Activated CD4-positive, alpha-beta T cell treated with anti-CD3 and anti-CD28 coated beads for 36 hours (primary cell): Measurements from ENCODE around the gene CNOT6L. TPM values are rescaled to one million over a fixed set of nuclear protein-coding genes. Genes with fewer than 3 reads are reported as not detected.

ENCODE experiments used
- ATAC-seq: fragments of 200-7000 bp; cut with Tn5 transposase; one replicate; pipeline ENCODE4 v1.10.0; 2021; ENCODE audit warnings: mild to moderate bottlenecking, moderate library complexity
- CTCF ChIA-PET: fragments of 350-600 bp; sonication (Branson Sonifier 250); formaldehyde crosslinking; loops from one replicate; lab custom pipeline; 2021; ENCODE audit warnings: antibody characterized with exemption; lab: Charles Lee
- POLR2A ChIA-PET: fragments of 350-600 bp; sonication (Branson Sonifier 250); formaldehyde crosslinking; loops from one replicate; lab custom pipeline; 2021; ENCODE audit warnings: antibody characterized with exemption, inconsistent platforms; lab: Charles Lee
- DNase-seq: peaks from one replicate; pipeline ENCODE4 v3.0.0-alpha.2; 2020
- H3K27ac Mint-ChIP-seq: one replicate; pipeline ENCODE4 v1.8.0; 2021; ENCODE audit warnings: mixed read lengths
- H3K27me3 Mint-ChIP-seq: one replicate; pipeline ENCODE4 v1.8.0; 2021; ENCODE audit warnings: mixed read lengths
- H3K36me3 Mint-ChIP-seq: one replicate; pipeline ENCODE4 v1.8.0; 2021; ENCODE audit warnings: low read depth, mixed read lengths
- H3K4me1 Mint-ChIP-seq: one replicate; pipeline ENCODE4 v1.8.0; 2021; ENCODE audit warnings: mixed read lengths
- H3K4me3 Mint-ChIP-seq: one replicate; pipeline ENCODE4 v1.8.0; 2021; ENCODE audit warnings: mild to moderate bottlenecking, moderate library complexity, mixed read lengths
- H3K9me3 Mint-ChIP-seq: one replicate; pipeline ENCODE4 v1.8.0; 2021; ENCODE audit warnings: low read depth, mixed read lengths
- intact Hi-C, 2 experiments: fragments of 100-400 bp; cut with DNase I in 1 of 2; cut with micrococcal nuclease in 1 of 2; formaldehyde crosslinking; loops; one replicate each; pipeline versions ENCODE4 v1.14.2 to v1.15.1; 2022 to 2024; cut with DNase I, micrococcal nuclease
- total RNA-seq, 2 experiments: library from RNA; stranded (reverse); gene quantifications; one replicate each; pipeline ENCODE4 v1.2.3, GENCODE V29; 2021

The CNOT6L gene
- total RNA-seq, 2 experiments from 2014 or later = 111 to 122 TPM

- H3K9me3 Mint-ChIP-seq = no peaks in the 10 kb centered on the region
- intact Hi-C loops = no loop called here
- no peak for DNase-seq
- peaks cover 78% of the 10 kb centered on the region for H3K4me1 Mint-ChIP-seq
- ChIA-PET POLR2A (interaction anchor here (0.6 kb wide), 1 partner anchor 16 kb away, joined by 3 read pairs; no protein-coding TSS in a partner anchor), CTCF (interaction anchor here (1.0 kb wide), 1 partner anchor 9 kb away, joined by 4 read pairs; no protein-coding TSS in a partner anchor)
- peak overlapping the region; percentile 80 for H3K27ac Mint-ChIP-seq
- no peaks in the 10 kb centered on the region for H3K27me3 Mint-ChIP-seq
- no peak overlapping the region for H3K4me3 Mint-ChIP-seq
- ATAC-seq = no peak
- H3K36me3 Mint-ChIP-seq = peaks cover 15% of the 10 kb centered on the region
Observed at GRCh38 chr4:77802402-77802801, 16.8 kb downstream of the CNOT6L start.

- peak overlapping the region; percentile 68 for H3K4me3 Mint-ChIP-seq
- peak overlapping the region; percentile 97 for H3K27ac Mint-ChIP-seq
- no peaks in the 10 kb centered on the region for H3K27me3 Mint-ChIP-seq
- intact Hi-C loops = loop anchor here (1.0 to 2.0 kb wide), 3 partner anchors 9 to 20 kb away; no protein-coding TSS in a partner anchor
- no peak for DNase-seq
- POLR2A ChIA-PET = interaction anchor here (0.5 to 2.0 kb wide), 9 partner anchors 10 to 172 kb away, joined by 3 to 14 read pairs (median 3); partner anchors contain the start of gene MRPL1
- H3K36me3 Mint-ChIP-seq = peaks cover 20% of the 10 kb centered on the region
- peak; percentile 60 for ATAC-seq
- CTCF ChIA-PET = interaction anchor here (0.7 to 2.4 kb wide), 8 partner anchors 8 to 60 kb away, joined by 3 to 14 read pairs (median 5); no protein-coding TSS in a partner anchor
- H3K4me1 Mint-ChIP-seq = peaks cover 78% of the 10 kb centered on the region
- peaks cover 5% of the 10 kb centered on the region for H3K9me3 Mint-ChIP-seq
Observed at GRCh38 chr4:77801260-77801608, 17.9 kb downstream of the CNOT6L start.

DNA sequence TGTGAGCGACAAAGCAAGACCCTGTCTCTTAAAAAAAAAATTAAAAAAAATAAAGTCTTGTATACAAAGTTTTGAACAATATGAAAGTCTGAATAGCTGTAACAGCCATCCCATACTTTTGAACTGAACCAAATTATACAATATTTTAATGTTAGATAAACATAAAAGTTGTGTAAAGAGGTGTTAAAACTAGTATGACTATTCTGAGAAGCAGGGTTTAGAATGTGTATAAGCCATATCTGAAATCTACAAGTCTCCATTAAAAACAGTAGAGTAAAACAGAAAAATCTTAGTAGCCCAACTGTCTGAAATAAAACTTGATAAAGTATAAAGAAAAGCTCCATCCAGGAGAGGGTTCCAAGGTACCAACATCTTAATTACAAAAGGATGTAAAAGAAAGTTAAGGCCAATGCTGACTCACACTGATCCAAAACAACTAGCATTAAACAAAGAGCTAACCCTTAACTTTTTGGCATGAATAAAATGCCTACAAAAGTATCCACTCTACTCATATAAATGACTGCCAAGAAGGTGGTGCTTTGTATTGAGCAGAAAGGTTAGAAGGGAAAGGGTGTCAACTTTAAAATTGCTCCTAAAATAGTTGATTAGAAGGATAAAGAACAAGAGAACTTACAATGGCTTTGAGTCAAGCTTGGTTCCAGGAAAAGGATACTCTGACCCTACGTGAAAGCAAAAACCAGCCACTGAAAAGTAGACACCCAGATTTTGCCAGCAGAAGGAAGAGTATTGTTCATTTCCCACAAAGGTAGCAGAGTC is 18.5 kb downstream of the CNOT6L start:
- CTCF ChIA-PET = interaction anchor here (0.7 to 2.4 kb wide), 8 partner anchors 8 to 61 kb away, joined by 3 to 14 read pairs (median 5); no protein-coding TSS in a partner anchor
- H3K27ac Mint-ChIP-seq = peak overlapping the region; percentile 97
- POLR2A ChIA-PET = interaction anchor here (0.5 to 2.0 kb wide), 9 partner anchors 10 to 171 kb away, joined by 3 to 14 read pairs (median 3); partner anchors contain the start of gene MRPL1
- peak overlapping the region; percentile 68 for H3K4me3 Mint-ChIP-seq
- H3K36me3 Mint-ChIP-seq = peaks cover 24% of the 10 kb centered on the region
- no peaks in the 10 kb centered on the region for H3K27me3 Mint-ChIP-seq
- H3K9me3 Mint-ChIP-seq = peaks cover 9% of the 10 kb centered on the region
- peak; percentile 63 for ATAC-seq
- peaks cover 75% of the 10 kb centered on the region for H3K4me1 Mint-ChIP-seq
- intact Hi-C loops = loop anchor here (1.0 to 2.0 kb wide), 4 partner anchors 9 to 20 kb away; no protein-coding TSS in a partner anchor
- no peak for DNase-seq

DNA sequence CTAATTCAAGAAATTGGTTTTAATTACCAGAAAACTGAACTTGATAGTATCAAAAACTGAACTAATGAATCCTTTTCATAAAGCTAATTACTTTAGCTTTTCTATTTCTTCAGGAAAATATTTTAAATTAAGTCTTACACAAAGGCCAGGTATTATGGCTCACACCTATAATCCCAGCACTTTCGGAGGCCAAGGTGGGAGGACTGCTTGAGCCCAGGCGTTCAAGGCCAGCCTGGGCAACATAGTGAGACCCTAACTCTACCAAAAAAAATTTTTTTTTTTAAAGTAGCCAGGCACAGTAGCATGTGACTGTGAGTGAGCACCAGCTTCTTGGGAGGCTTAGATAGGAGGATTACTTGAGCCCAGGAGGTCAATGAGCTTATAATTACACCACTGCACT is 19.1 kb downstream of the CNOT6L start:
- CTCF ChIA-PET = interaction anchor here (1.0 to 2.4 kb wide), 8 partner anchors 8 to 59 kb away, joined by 3 to 14 read pairs (median 6); no protein-coding TSS in a partner anchor
- Mint-ChIP-seq H3K4me3 (no peak overlapping the region), H3K36me3 (peaks cover 29% of the 10 kb centered on the region), H3K27ac (no peak overlapping the region), H3K9me3 (peaks cover 12% of the 10 kb centered on the region), H3K4me1 (peaks cover 74% of the 10 kb centered on the region), H3K27me3 (no peaks in the 10 kb centered on the region)
- POLR2A ChIA-PET = interaction anchor here (0.5 to 2.0 kb wide), 6 partner anchors 12 to 61 kb away, joined by 3 to 14 read pairs (median 4); no protein-coding TSS in a partner anchor
- intact Hi-C loops = loop anchor here in 1 of 2 experiments (1.0 to 2.0 kb wide), 2 partner anchors 9 to 21 kb away; no protein-coding TSS in a partner anchor
- DNase-seq = no peak
- no peak for ATAC-seq

GRCh38 chr4:77798385-77798784 is 20.8 kb downstream of the CNOT6L start:
- intact Hi-C loops = no loop called here
- H3K36me3 Mint-ChIP-seq = peaks cover 36% of the 10 kb centered on the region
- peak; percentile 7 for ATAC-seq
- H3K4me3 Mint-ChIP-seq = no peak overlapping the region
- H3K4me1 Mint-ChIP-seq = peaks cover 73% of the 10 kb centered on the region
- DNase-seq = no peak
- ChIA-PET POLR2A (interaction anchor here (1.3 kb wide), 1 partner anchor 24 kb away, joined by 3 read pairs; no protein-coding TSS in a partner anchor), CTCF (interaction anchor here (1.6 kb wide), 1 partner anchor 11 kb away, joined by 7 read pairs; no protein-coding TSS in a partner anchor)
- peak overlapping the region; percentile 74 for H3K27ac Mint-ChIP-seq
- H3K27me3 Mint-ChIP-seq = no peaks in the 10 kb centered on the region
- peaks cover 16% of the 10 kb centered on the region for H3K9me3 Mint-ChIP-seq

DNA sequence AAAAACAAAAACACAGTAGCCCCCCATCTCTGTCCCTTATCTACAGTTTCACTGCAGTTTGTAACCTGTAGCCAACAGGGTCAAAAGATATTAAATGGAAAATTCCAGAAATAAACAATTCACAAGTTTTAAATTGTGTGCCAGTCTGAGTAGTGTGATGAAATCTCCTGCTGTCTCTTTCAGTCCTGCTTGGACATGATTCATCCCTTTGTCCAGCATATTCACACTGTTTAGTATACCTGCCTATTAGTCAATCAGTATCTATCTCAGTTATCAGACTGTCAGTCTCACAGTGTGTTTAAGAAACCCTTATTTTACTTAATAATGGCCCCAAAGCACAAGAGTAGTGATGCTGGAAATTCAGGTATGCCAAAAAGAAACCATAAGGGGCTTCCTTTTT is 21.9 kb downstream of the CNOT6L start:
- ChIA-PET CTCF (interaction anchor here (0.5 kb wide), 1 partner anchor 178 kb away, joined by 3 read pairs; no protein-coding TSS in a partner anchor), POLR2A (no interaction called here)
- Mint-ChIP-seq H3K4me3 (no peak overlapping the region), H3K4me1 (peaks cover 71% of the 10 kb centered on the region), H3K36me3 (peaks cover 36% of the 10 kb centered on the region), H3K9me3 (peaks cover 16% of the 10 kb centered on the region), H3K27ac (peak overlapping the region; percentile 69), H3K27me3 (no peaks in the 10 kb centered on the region)
- DNase-seq (no peak), ATAC-seq (no peak)
- intact Hi-C loops = no loop called here

DNA sequence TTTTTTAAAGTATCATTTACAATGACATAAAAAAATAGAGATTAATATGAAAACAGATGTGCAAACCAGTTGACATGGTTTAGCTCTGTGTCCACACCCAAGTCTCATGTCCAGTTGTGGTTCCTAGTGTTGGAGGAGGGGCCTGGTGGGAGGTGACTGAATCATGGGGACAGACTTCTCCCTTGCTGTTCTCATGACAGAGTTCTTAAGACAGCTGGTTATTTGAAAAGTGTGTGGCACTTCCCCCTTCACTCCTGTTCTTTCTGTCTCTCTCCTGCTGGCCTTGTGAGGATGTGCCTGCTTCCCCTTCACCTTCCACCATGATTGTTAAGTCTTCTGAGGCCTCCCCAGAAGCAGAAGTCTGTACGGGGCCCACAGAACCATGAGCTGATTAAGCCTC is 23.8 kb downstream of the CNOT6L start:
- DNase-seq (no peak), ATAC-seq (no peak)
- ChIA-PET CTCF (interaction anchor here (0.6 to 1.3 kb wide), 3 partner anchors 40 to 67 kb away, joined by 3 to 4 read pairs (median 3); partner anchors contain the start of gene MRPL1), POLR2A (no interaction called here)
- Mint-ChIP-seq H3K27me3 (no peaks in the 10 kb centered on the region), H3K4me3 (no peak overlapping the region), H3K36me3 (peaks cover 39% of the 10 kb centered on the region), H3K27ac (no peak overlapping the region), H3K4me1 (peaks cover 65% of the 10 kb centered on the region), H3K9me3 (peaks cover 16% of the 10 kb centered on the region)
- intact Hi-C loops = no loop called here

DNA sequence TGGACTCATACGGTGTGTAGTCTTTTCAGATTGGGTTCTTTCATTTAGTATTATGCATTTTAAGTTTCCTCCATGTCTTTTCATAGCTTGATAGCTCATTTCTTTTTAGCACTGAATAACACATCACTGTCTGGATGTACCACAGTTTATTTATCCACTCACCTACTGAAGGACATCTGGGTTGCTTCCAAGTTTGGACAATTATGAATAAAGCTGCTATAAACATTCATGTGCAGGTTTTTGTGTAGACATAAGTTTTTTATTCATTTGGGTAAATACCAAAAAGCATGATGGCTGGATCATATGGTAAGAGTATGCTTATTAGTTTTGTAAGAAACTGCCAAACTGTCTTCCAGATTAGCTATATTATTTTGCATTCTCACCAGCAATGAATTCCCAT is 29.0 kb downstream of the CNOT6L start:
- ChIA-PET CTCF (interaction anchor here (0.5 to 0.9 kb wide), 2 partner anchors 9 to 33 kb away, joined by 3 read pairs; no protein-coding TSS in a partner anchor), POLR2A (interaction anchor here (0.6 to 1.0 kb wide), 2 partner anchors 11 to 28 kb away, joined by 6 to 7 read pairs; no protein-coding TSS in a partner anchor)
- Mint-ChIP-seq H3K4me1 (peaks cover 62% of the 10 kb centered on the region), H3K9me3 (peaks cover 4% of the 10 kb centered on the region), H3K36me3 (peaks cover 15% of the 10 kb centered on the region), H3K27ac (peak overlapping the region; percentile 24), H3K27me3 (no peaks in the 10 kb centered on the region), H3K4me3 (no peak overlapping the region)
- intact Hi-C loops = no loop called here
- ATAC-seq (no peak), DNase-seq (no peak)

GRCh38 chr4:77788990-77789389 is 30.2 kb downstream of the CNOT6L start:
- DNase-seq (peak; percentile 32), ATAC-seq (peak; percentile 24)
- CTCF ChIA-PET = no interaction called here
- no peak overlapping the region for H3K4me3 Mint-ChIP-seq
- no peaks in the 10 kb centered on the region for H3K9me3 Mint-ChIP-seq
- POLR2A ChIA-PET = interaction anchor here (0.6 to 1.5 kb wide), 3 partner anchors 33 to 73 kb away, joined by 3 to 5 read pairs (median 3); partner anchors contain the start of gene MRPL1
- no peaks in the 10 kb centered on the region for H3K27me3 Mint-ChIP-seq
- H3K4me1 Mint-ChIP-seq = peaks cover 65% of the 10 kb centered on the region
- intact Hi-C loops = no loop called here
- H3K36me3 Mint-ChIP-seq = peaks cover 8% of the 10 kb centered on the region
- H3K27ac Mint-ChIP-seq = no peak overlapping the region

- ChIA-PET CTCF (interaction anchor here (0.6 to 2.2 kb wide), 3 partner anchors 11 to 56 kb away, joined by 3 to 8 read pairs (median 7); no protein-coding TSS in a partner anchor), POLR2A (no interaction called here)
- DNase-seq = no peak
- intact Hi-C loops = no loop called here
- peaks cover 66% of the 10 kb centered on the region for H3K4me1 Mint-ChIP-seq
- ATAC-seq = no peak
- H3K9me3 Mint-ChIP-seq = no peaks in the 10 kb centered on the region
- H3K4me3 Mint-ChIP-seq = no peak overlapping the region
- H3K36me3 Mint-ChIP-seq = peaks cover 8% of the 10 kb centered on the region
- no peak overlapping the region for H3K27ac Mint-ChIP-seq
- no peaks in the 10 kb centered on the region for H3K27me3 Mint-ChIP-seq
Observed at GRCh38 chr4:77787969-77788368, 31.2 kb downstream of the CNOT6L start.

DNA sequence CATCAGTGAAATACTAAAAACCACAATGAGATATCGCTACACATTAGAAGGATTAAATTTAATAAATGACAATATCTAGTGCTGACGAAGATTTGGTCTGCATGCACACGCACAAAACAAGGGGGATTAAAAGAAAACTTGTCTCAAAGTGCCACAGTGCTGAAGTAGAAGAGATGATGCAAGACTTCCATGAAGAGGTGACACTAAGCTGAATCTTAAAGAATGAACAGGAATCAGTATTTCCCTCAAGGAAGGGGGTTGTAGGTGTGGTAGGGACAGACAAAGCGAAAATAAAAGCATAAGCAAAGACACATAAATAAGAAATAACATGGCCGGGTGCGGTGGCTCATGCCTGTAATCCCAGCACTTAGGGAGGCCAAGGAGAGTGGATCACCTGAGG is 33.5 kb downstream of the CNOT6L start:
- Mint-ChIP-seq H3K36me3 (peaks cover 5% of the 10 kb centered on the region), H3K4me3 (no peak overlapping the region), H3K27me3 (no peaks in the 10 kb centered on the region), H3K27ac (peak overlapping the region; percentile 65), H3K9me3 (no peaks in the 10 kb centered on the region), H3K4me1 (peaks cover 73% of the 10 kb centered on the region)
- DNase-seq = no peak
- ATAC-seq = peak; percentile 59
- intact Hi-C loops = no loop called here
- ChIA-PET CTCF (interaction anchor here (0.5 kb wide), 1 partner anchor 128 kb away, joined by 3 read pairs; no protein-coding TSS in a partner anchor), POLR2A (interaction anchor here (0.6 to 0.9 kb wide), 2 partner anchors 32 to 80 kb away, joined by 3 read pairs; no protein-coding TSS in a partner anchor)
